ENCODE measurements around the gene GK. TPM values are rescaled to one million over a fixed set of nuclear protein-coding genes. Genes with fewer than 3 reads are reported as not detected.

Gene GK
- total RNA-seq, 4 donors from 2014 or later: 1.0 to 8.0 (median 3.0) TPM

- intact Hi-C loops (cut with DNase I; ENCODE audit: low total_unique reads): no loop called here
- Histone ChIP-seq H3K4me3 (no peak overlapping the region), H3K9me3 (no peaks in the 10 kb centered on the region), H3K36me3 (no peaks in the 10 kb centered on the region), H3K27ac (no peak overlapping the region), H3K4me1 (no peaks in the 10 kb centered on the region), H3K27me3 (no peaks in the 10 kb centered on the region)
- DNase-seq: no peak
- TF ChIP-seq CTCF (IDR thresholded peaks at IDR 0.05): no peak
- TF ChIP-seq POLR2A (IDR thresholded peaks at IDR 0.05): no peak
Measured at GRCh38 chrX:30673884-30674598, 20.8 kb downstream of the GK start.

GRCh38 chrX:30674799-30675198, 21.6 kb downstream of the GK start:
- H3K4me1 ChIP-seq: no peaks in the 10 kb centered on the region
- intact Hi-C loops (cut with DNase I; ENCODE audit: low total_unique reads): no loop called here
- H3K9me3 ChIP-seq: no peaks in the 10 kb centered on the region
- H3K27me3 ChIP-seq: no peaks in the 10 kb centered on the region
- TF ChIP-seq POLR2A (IDR thresholded peaks at IDR 0.05): no peak
- TF ChIP-seq CTCF (IDR thresholded peaks at IDR 0.05): no peak
- no peak overlapping the region for H3K27ac ChIP-seq
- H3K36me3 ChIP-seq: no peaks in the 10 kb centered on the region
- no peak for DNase-seq
- no peak overlapping the region for H3K4me3 ChIP-seq

- H3K27ac ChIP-seq: no peak overlapping the region
- intact Hi-C loops (cut with DNase I; ENCODE audit: low total_unique reads): no loop called here
- DNase-seq: no peak
- H3K4me3 ChIP-seq: no peak overlapping the region
- H3K27me3 ChIP-seq: no peaks in the 10 kb centered on the region
- no peaks in the 10 kb centered on the region for H3K9me3 ChIP-seq
- no peaks in the 10 kb centered on the region for H3K4me1 ChIP-seq
- no peaks in the 10 kb centered on the region for H3K36me3 ChIP-seq
- TF ChIP-seq POLR2A (IDR thresholded peaks at IDR 0.05) (no peak), CTCF (IDR thresholded peaks at IDR 0.05) (no peak)
Measured at GRCh38 chrX:30679369-30679768, 26.1 kb downstream of the GK start.

- Histone ChIP-seq H3K27ac (no peak overlapping the region), H3K36me3 (no peaks in the 10 kb centered on the region), H3K4me3 (no peak overlapping the region), H3K27me3 (no peaks in the 10 kb centered on the region), H3K9me3 (no peaks in the 10 kb centered on the region), H3K4me1 (no peaks in the 10 kb centered on the region)
- intact Hi-C loops (cut with DNase I; ENCODE audit: low total_unique reads): no loop called here
- no peak for TF ChIP-seq POLR2A (IDR thresholded peaks at IDR 0.05)
- no peak for DNase-seq
Measured at GRCh38 chrX:30680618-30681017, 27.4 kb downstream of the GK start.

- Histone ChIP-seq H3K4me3 (no peak overlapping the region), H3K9me3 (no peaks in the 10 kb centered on the region), H3K4me1 (no peaks in the 10 kb centered on the region), H3K36me3 (no peaks in the 10 kb centered on the region), H3K27me3 (no peaks in the 10 kb centered on the region), H3K27ac (no peak overlapping the region)
- no peak for DNase-seq
- intact Hi-C loops (cut with DNase I; ENCODE audit: low total_unique reads): no loop called here
- TF ChIP-seq CTCF (IDR thresholded peaks at IDR 0.05) (no peak), POLR2A (IDR thresholded peaks at IDR 0.05) (no peak)
Measured at GRCh38 chrX:30688641-30689040, 35.4 kb downstream of the GK start.

GRCh38 chrX:30689116-30689515, 35.9 kb downstream of the GK start:
- TF ChIP-seq POLR2A (IDR thresholded peaks at IDR 0.05): no peak
- TF ChIP-seq CTCF (IDR thresholded peaks at IDR 0.05): no peak
- H3K4me3 ChIP-seq: no peak overlapping the region
- H3K9me3 ChIP-seq: no peaks in the 10 kb centered on the region
- DNase-seq: no peak
- H3K36me3 ChIP-seq: no peaks in the 10 kb centered on the region
- H3K27ac ChIP-seq: no peak overlapping the region
- H3K4me1 ChIP-seq: no peaks in the 10 kb centered on the region
- intact Hi-C loops (cut with DNase I; ENCODE audit: low total_unique reads): no loop called here
- no peaks in the 10 kb centered on the region for H3K27me3 ChIP-seq

Data from uterus (tissue), 4 donors.